ENCODE results near the gene TNFRSF18.
"Not testable (repeated sequence)": the region's sequence is repeated elsewhere in the genome, so short reads cannot be mapped to it uniquely, and the experiment has no call there.

Gene TNFRSF18

DNA sequence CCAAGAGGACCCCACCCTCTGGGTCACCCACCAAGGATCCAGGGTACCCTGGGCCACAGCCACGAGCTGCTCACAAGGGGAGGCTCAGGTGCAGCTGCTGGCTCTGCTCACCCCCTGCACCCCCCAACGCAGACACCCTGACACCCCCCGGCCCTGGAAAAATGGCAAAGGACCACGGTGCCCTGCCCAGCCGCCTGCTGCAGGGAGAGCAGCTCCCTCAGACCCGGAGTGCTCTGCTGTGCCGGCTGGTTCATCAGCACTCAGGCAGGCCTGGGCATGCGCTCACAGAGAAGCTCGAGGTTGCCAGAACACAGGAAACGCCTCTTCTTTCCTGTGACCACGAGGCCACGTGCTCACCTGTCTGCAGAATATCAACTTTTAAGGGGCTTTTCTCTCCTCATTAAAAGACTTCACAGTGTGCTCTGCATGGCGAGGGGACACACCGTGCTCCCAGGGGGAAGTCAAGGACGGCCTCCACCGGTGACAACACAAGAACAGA, 44.4 kb upstream of the TNFRSF18 start:
- TF ChIP-seq, protein P1, sequence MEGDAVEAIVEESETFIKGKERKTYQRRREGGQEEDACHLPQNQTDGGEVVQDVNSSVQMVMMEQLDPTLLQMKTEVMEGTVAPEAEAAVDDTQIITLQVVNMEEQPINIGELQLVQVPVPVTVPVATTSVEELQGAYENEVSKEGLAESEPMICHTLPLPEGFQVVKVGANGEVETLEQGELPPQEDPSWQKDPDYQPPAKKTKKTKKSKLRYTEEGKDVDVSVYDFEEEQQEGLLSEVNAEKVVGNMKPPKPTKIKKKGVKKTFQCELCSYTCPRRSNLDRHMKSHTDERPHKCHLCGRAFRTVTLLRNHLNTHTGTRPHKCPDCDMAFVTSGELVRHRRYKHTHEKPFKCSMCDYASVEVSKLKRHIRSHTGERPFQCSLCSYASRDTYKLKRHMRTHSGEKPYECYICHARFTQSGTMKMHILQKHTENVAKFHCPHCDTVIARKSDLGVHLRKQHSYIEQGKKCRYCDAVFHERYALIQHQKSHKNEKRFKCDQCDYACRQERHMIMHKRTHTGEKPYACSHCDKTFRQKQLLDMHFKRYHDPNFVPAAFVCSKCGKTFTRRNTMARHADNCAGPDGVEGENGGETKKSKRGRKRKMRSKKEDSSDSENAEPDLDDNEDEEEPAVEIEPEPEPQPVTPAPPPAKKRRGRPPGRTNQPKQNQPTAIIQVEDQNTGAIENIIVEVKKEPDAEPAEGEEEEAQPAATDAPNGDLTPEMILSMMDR (conservative IDR thresholded peaks at IDR 0.05; ENCODE audit: control insufficient read depth, insufficient read depth, low read depth, low read length), result no peak
- H3K4me3 ChIP-seq (ENCODE audit: control insufficient read depth, low read depth, low read length), result no peak overlapping the region
- no peak for DNase-seq (ENCODE audit: low read depth)

GRCh38 chr1:1248009-1248913, 41.9 kb upstream of the TNFRSF18 start:
- DNase-seq (ENCODE audit: low read depth); H3K4me3 ChIP-seq (ENCODE audit: control insufficient read depth, low read depth, low read length): not testable (repeated sequence)

DNA sequence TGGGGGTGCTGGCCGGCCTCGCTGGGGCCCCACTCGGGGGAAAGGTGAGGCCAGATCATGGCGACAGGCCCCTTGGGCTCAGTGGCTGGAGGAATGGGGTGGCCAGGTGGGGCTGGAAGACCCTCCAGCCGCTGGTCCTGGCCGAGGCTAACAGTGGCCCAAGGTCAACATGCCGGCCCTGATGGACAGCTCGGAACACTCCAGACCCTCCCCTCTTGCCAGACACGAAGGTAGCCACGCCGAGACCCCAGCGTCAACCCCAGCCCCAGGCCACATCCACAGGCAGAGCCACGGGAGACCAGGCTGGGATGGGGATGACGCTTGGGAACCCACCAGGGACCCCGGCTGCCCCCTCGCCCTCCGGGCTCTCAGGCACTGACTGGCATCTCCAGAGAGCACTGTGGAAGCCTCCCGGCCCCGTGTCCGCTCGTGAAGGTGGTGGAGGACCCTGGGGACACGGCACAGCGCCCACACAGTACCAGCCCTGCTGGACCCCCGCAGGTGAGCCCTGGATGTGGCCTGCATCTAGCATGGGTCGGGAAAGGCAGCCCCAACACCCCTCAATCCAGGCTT, 41.0 kb upstream of the TNFRSF18 start:
- TF ChIP-seq, protein P1 (conservative IDR thresholded peaks at IDR 0.05; ENCODE audit: control insufficient read depth, insufficient read depth, low read depth, low read length), result no peak
- DNase-seq (ENCODE audit: low read depth), result no peak
- H3K4me3 ChIP-seq (ENCODE audit: control insufficient read depth, low read depth, low read length), result no peak overlapping the region

DNA sequence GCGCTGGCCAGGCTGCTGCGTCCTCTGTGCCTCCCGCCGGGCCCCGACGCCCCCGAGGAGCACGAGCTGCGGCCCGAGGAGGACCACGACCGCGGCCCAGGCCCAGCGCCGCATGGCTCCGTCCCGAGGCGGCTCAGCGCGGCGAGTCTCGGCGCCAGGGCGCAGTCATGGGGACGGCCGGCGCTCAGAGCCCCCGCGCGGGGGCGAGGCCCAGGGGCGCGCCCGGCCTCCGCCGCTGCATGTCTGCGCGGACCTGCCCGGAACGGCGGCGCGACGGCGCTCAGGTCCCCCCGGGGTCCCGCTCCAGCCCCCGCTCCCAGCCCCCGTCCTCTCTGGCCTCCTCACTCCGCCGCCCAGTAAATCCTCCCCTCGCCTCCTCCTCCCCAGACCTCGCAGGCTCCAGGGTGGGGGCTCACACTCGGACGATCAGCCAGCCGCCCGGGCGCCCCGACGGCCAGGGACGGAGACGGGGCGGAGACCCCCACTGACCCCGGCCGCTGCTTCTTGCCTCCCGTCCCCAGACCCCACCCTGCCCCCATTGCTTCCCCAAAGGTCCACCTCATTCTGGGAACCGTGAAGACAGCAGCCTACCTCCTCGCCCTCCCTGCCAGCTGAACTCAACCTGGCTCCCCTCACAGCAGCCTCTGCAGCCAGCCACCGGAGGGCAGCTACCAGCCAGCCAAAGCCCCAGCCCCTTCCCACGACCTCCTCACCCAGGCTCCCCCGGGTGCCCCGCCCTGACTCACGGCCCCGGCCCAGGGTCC, 40.4 kb upstream of the TNFRSF18 start, which contains the start of gene C1QTNF12:
Gene C1QTNF12 (minus strand): TSS at position 146 of the 764 bp plus-strand sequence. CDS start 32 bp downstream, at position 114.
- TF ChIP-seq, protein P1 (conservative IDR thresholded peaks at IDR 0.05; ENCODE audit: control insufficient read depth, insufficient read depth, low read depth, low read length), result no peak
- no peak within 1 kb of the TSS for H3K4me3 ChIP-seq (ENCODE audit: control insufficient read depth, low read depth, low read length)
- DNase-seq (ENCODE audit: low read depth), result no peak

GRCh38 chr1:1245817-1246576, 39.6 kb upstream of the TNFRSF18 start:
- TF ChIP-seq, protein P1 (conservative IDR thresholded peaks at IDR 0.05; ENCODE audit: control insufficient read depth, insufficient read depth, low read depth, low read length), result no peak
- DNase-seq (ENCODE audit: low read depth), result no peak
- H3K4me3 ChIP-seq (ENCODE audit: control insufficient read depth, low read depth, low read length), result no peak overlapping the region

- DNase-seq (ENCODE audit: low read depth), result no peak
- TF ChIP-seq, protein P1 (conservative IDR thresholded peaks at IDR 0.05; ENCODE audit: control insufficient read depth, insufficient read depth, low read depth, low read length), result no peak
- no peak overlapping the region for H3K4me3 ChIP-seq (ENCODE audit: control insufficient read depth, low read depth, low read length)
Observed at GRCh38 chr1:1245178-1245816, 38.9 kb upstream of the TNFRSF18 start.
